Smooth muscle cell (in vitro differentiated cells): Measurements from ENCODE around the gene SEMA4G. TPM values are rescaled to one million over a fixed set of nuclear protein-coding genes. Genes with fewer than 3 reads are reported as not detected.

Source experiments
- DNase-seq: peaks from one replicate; lab custom pipeline; 2025; ENCODE audit not compliant: unreplicated experiment; lab: John Stamatoyannopoulos, UW
- H2AFZ ChIP-seq: fragments of 200-600 bp; sonication (generic); 2 replicates; pipeline ENCODE4 v1.6.0; 2016; ENCODE audit warnings: antibody characterized with exemption, low read depth, mild to moderate bottlenecking
- H3F3A ChIP-seq: fragments of 200-600 bp; sonication (generic); 2 replicates; pipeline ENCODE4 v1.6.0; 2017; ENCODE audit warnings: antibody characterized with exemption, low read depth
- H3K27ac ChIP-seq: fragments of 200-600 bp; sonication (generic); 2 replicates; pipeline ENCODE4 v1.5.1; 2016; ENCODE audit warnings: low read depth, mild to moderate bottlenecking
- H3K27me3 ChIP-seq: fragments of 200-600 bp; sonication (generic); 2 replicates; pipeline ENCODE4 v1.6.1; 2016; ENCODE audit warnings: low read depth, mild to moderate bottlenecking
- H3K36me3 ChIP-seq: fragments of 200-600 bp; sonication (generic); 2 replicates; pipeline ENCODE4 v1.5.1; 2016; ENCODE audit warnings: low read depth
- H3K4me1 ChIP-seq: fragments of 200-600 bp; sonication (generic); 2 replicates; pipeline ENCODE4 v1.5.1; 2016; ENCODE audit warnings: low read depth
- H3K4me2 ChIP-seq: fragments of 200-600 bp; sonication (generic); 2 replicates; pipeline ENCODE4 v1.6.0; 2016; ENCODE audit warnings: mild to moderate bottlenecking
- H3K4me3 ChIP-seq: fragments of 200-600 bp; sonication (generic); 2 replicates; pipeline ENCODE4 v1.5.1; 2016; ENCODE audit warnings: mild to moderate bottlenecking
- H3K79me2 ChIP-seq: fragments of 200-600 bp; sonication (generic); 2 replicates; pipeline ENCODE4 v1.6.0; 2016; ENCODE audit warnings: low read depth, mild to moderate bottlenecking
- H3K9ac ChIP-seq: fragments of 200-600 bp; sonication (generic); 2 replicates; pipeline ENCODE4 v1.6.0; 2016; ENCODE audit warnings: low read depth
- H3K9me3 ChIP-seq: fragments of 200-600 bp; sonication (generic); replicated peaks from 2 replicates; pipeline ENCODE4 v1.5.1; 2016; ENCODE audit warnings: low read depth
- H4K20me1 ChIP-seq: fragments of 200-600 bp; sonication (generic); 2 replicates; pipeline ENCODE4 v1.6.0; 2016; ENCODE audit warnings: low read depth
- CTCF ChIP-seq: fragments of 200-600 bp; sonication (generic); IDR thresholded peaks from 2 replicates; pipeline ENCODE4 v1.5.1; 2017; ENCODE audit warnings: borderline replicate concordance, mild to moderate bottlenecking, antibody characterized with exemption; ENCODE audit not compliant: insufficient read depth, poor library complexity, severe bottlenecking
- WGBS: methylation state at CpG from one replicate; pipeline ENCODE4 v1.1.7; 2016; ENCODE audit warnings: low lambda C conversion rate; 5-methylcytosine and 5-hydroxymethylcytosine counted together
- polyA plus RNA-seq: library from polyadenylated mRNA; unstranded; fragments of >200 nt; fragmentation: Nextera tagmentation; extraction: Ambion mirVana; gene quantifications from 2 replicates; pipeline ENCODE4 v1.2.1, GENCODE V29; 2016
- total RNA-seq: library from RNA; depleted of rRNA; stranded (reverse); fragments of >200 nt; gene quantifications from 2 replicates; pipeline ENCODE4 v1.2.3, GENCODE V29; 2014

SEMA4G gene
- total and polyA plus RNA-seq, 2 experiments from 2014 or later: 4.2 to 7.1 TPM

GRCh38 chr10:100998991-100999741 lies 29.9 kb downstream of the SEMA4G start:
- Histone ChIP-seq H3K4me3 (peak overlapping the region; percentile 81), H3K27ac (peak overlapping the region; percentile 97), H3K79me2 (peaks cover 40% of the 10 kb centered on the region), H3K9ac (peak overlapping the region; percentile 98), H3K9me3 (no peaks in the 10 kb centered on the region), H4K20me1 (peaks cover 28% of the 10 kb centered on the region), H3F3A (peaks cover 24% of the 10 kb centered on the region), H3K27me3 (no peaks in the 10 kb centered on the region), H3K36me3 (no peaks in the 10 kb centered on the region), H3K4me2 (peak overlapping the region; percentile 93), H2AFZ (peak overlapping the region; percentile 71), H3K4me1 (peaks cover 27% of the 10 kb centered on the region)
- TF ChIP-seq CTCF: peak; percentile 93
- 3% methylated on average over 39 of the region's 83 CpGs for WGBS
- DNase-seq: peak; percentile 65

GRCh38 chr10:100999742-101000126 lies 30.4 kb downstream of the SEMA4G start, which contains the start of gene LZTS2:
LZTS2 (plus strand) TSS chr10:100999808; CDS start chr10:101002539, 2,731 bp downstream.
- no peak for TF ChIP-seq CTCF
- Histone ChIP-seq H3K27me3 (no peaks in the 10 kb centered on the region), H3K9me3 (no peaks in the 10 kb centered on the region), H2AFZ (peak within 1 kb of the TSS; percentile 71), H3K27ac (peak within 1 kb of the TSS; percentile 97), H3K4me1 (peaks cover 27% of the 10 kb centered on the region), H3F3A (peaks cover 21% of the 10 kb centered on the region), H3K9ac (peak within 1 kb of the TSS; percentile 98), H3K36me3 (no peaks in the 10 kb centered on the region), H3K79me2 (peaks cover 40% of the 10 kb centered on the region), H4K20me1 (peaks cover 33% of the 10 kb centered on the region), H3K4me2 (peak within 1 kb of the TSS; percentile 93), H3K4me3 (peak within 1 kb of the TSS; percentile 81)
- DNase-seq: no peak
- WGBS: 3% methylated on average over 3 of the region's 44 CpGs

GRCh38 chr10:101000127-101000914 lies 31.0 kb downstream of the SEMA4G start:
- H4K20me1 ChIP-seq: peaks cover 39% of the 10 kb centered on the region
- H3K4me1 ChIP-seq: peaks cover 27% of the 10 kb centered on the region
- H3F3A ChIP-seq: peaks cover 15% of the 10 kb centered on the region
- peak overlapping the region; percentile 93 for H3K4me2 ChIP-seq
- peak overlapping the region; percentile 52 for H2AFZ ChIP-seq
- peak overlapping the region; percentile 92 for H3K9ac ChIP-seq
- WGBS: 12% methylated on average over 17 of the region's 19 CpGs
- H3K79me2 ChIP-seq: peaks cover 40% of the 10 kb centered on the region
- H3K9me3 ChIP-seq: no peaks in the 10 kb centered on the region
- peak overlapping the region; percentile 81 for H3K4me3 ChIP-seq
- no peak for TF ChIP-seq CTCF
- H3K36me3 ChIP-seq: no peaks in the 10 kb centered on the region
- DNase-seq: peak; percentile 51
- H3K27ac ChIP-seq: peak overlapping the region; percentile 97
- H3K27me3 ChIP-seq: no peaks in the 10 kb centered on the region
